ENCODE results near the gene RNF220. TPM values are rescaled to one million over a fixed set of nuclear protein-coding genes. Genes with fewer than 3 reads are reported as not detected.
A peak's percentile ranks its signal among the peaks of the same experiment; 100 is the strongest.

RNF220 gene
- total and polyA plus RNA-seq, 8 donors: 50.8 to 108 (median 91.3) TPM

DNA sequence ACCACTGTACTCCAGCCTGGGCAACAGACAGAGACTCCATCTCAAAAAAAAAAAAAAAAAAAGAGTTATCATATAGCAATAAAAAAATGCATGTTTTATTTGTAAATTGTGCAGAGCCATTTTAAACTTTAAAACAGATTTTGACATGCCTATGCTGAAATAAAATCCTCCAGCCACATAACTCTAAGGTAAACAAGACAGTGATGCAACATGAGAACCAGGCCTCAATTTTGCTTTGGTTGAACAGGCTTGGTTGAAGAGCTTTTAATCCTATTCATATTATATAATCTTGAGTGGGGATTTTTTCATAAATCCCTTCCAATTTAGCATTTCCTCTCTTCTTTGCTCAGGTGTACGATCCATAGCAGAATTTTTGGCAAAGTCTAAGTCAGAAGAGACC, 295.5 kb downstream of the RNF220 start:
- Histone ChIP-seq H3K4me1 (peaks cover 0 to 7% of the 10 kb centered on the region in 2 donors), H3K27ac (no peak overlapping the region), H3K36me3 (no peaks in the 10 kb centered on the region), H3K9me3 (no peaks in the 10 kb centered on the region), H3K27me3 (no peaks in the 10 kb centered on the region), H3K4me3 (no peak overlapping the region)
- DNase-seq (no peak), ATAC-seq (peak; percentile 32)
- TF ChIP-seq, protein P1, sequence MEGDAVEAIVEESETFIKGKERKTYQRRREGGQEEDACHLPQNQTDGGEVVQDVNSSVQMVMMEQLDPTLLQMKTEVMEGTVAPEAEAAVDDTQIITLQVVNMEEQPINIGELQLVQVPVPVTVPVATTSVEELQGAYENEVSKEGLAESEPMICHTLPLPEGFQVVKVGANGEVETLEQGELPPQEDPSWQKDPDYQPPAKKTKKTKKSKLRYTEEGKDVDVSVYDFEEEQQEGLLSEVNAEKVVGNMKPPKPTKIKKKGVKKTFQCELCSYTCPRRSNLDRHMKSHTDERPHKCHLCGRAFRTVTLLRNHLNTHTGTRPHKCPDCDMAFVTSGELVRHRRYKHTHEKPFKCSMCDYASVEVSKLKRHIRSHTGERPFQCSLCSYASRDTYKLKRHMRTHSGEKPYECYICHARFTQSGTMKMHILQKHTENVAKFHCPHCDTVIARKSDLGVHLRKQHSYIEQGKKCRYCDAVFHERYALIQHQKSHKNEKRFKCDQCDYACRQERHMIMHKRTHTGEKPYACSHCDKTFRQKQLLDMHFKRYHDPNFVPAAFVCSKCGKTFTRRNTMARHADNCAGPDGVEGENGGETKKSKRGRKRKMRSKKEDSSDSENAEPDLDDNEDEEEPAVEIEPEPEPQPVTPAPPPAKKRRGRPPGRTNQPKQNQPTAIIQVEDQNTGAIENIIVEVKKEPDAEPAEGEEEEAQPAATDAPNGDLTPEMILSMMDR (IDR thresholded peaks at IDR 0.05): no peak
- intact Hi-C loops (cut with DNase I): no loop called here

DNA sequence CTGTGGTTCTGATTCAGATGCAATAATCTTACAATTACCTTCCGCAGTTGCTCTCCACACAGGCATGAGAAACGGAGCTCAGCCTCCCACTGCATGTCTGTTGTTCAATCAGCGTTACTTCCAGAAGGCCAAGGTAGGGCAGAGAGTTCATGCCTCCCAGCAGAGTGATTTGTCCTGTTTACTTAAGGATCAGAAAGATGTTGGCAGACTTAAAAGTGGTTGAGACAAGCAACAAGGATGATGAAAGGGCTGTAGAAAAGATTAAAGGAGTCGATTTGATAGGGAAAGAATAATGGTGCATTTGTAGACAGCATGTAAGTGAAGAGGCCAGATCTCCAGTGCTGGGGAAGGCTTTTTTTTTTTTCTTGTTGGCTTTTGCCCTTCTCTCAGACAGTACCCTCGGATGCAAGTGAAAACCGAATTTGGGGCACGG, 296.1 kb downstream of the RNF220 start:
- intact Hi-C loops (cut with DNase I): no loop called here
- TF ChIP-seq, protein P1 (IDR thresholded peaks at IDR 0.05): no peak
- Histone ChIP-seq H3K27ac (no peak overlapping the region), H3K4me1 (peaks cover 0 to 7% of the 10 kb centered on the region in 2 donors), H3K27me3 (no peaks in the 10 kb centered on the region), H3K9me3 (no peaks in the 10 kb centered on the region), H3K36me3 (no peaks in the 10 kb centered on the region), H3K4me3 (no peak overlapping the region)
- ATAC-seq: peak; percentile 58
- peak in 1 of 4 donors; percentile 14 for DNase-seq

Small RNA genes lying within 50 kb of the gene (microRNA-seq; reads per million reads assigned to microRNA genes)
- 0 reads per million in 2 donors for gene MIR5584

Other genes starting within 250 kb of the RNF220 start
- 10 to 100 TPM; 25.6 to 32.5 TPM for gene DMAP1, start 191.8 kb upstream of the RNF220 start, total RNA-seq
- gene DMAP1, start 191.8 kb upstream of the RNF220 start, polyA plus RNA-seq (ENCODE audit: insufficient read length in 6 of 6): 10 to 100 TPM; 61.7 to 76.2 (median 68.9) TPM
- gene ERI3, start 50.0 kb upstream of the RNF220 start, total RNA-seq: 10 to 100 TPM; 44.5 to 46.9 TPM
- gene ERI3, start 50.0 kb upstream of the RNF220 start, polyA plus RNA-seq (ENCODE audit: insufficient read length in 6 of 6): 10 to 100 TPM; 62.1 to 70.7 (median 66.1) TPM